ENCODE measurements around the gene CTIF. TPM values are rescaled to one million over a fixed set of nuclear protein-coding genes. Genes with fewer than 3 reads are reported as not detected.

Gene CTIF
- total and polyA plus RNA-seq, 4 donors, result 12.2 to 45.7 (median 32.6) TPM

- TF ChIP-seq CTCF (IDR thresholded peaks at IDR 0.05; ENCODE audit: control extremely low read depth, extremely low read depth), result no peak
- Histone ChIP-seq H3K4me3 (no peak overlapping the region), H3K9ac (ENCODE audit: insufficient read depth in 1 of 2, low read length in 2 of 2) (no peak overlapping the region), H3K4me1 (ENCODE audit: control insufficient read depth in 5 of 5, insufficient read depth in 5 of 5, low read length in 5 of 5) (peaks cover 0 to 23% (median 10%) of the 10 kb centered on the region in 5 donors), H3K27me3 (ENCODE audit: control insufficient read depth in 3 of 3, insufficient read depth in 3 of 3, low read length in 2 of 3) (no peaks in the 10 kb centered on the region), H3K9me3 (ENCODE audit: control insufficient read depth in 4 of 4, insufficient read depth in 3 of 4, low read length in 3 of 4) (no peaks in the 10 kb centered on the region), H3K27ac (ENCODE audit: low read depth in 1 of 2, low read length in 1 of 2) (peak overlapping the region; percentile 25 to 87), H3K36me3 (ENCODE audit: control insufficient read depth in 4 of 4, insufficient read depth in 4 of 4, low read length in 4 of 4) (peaks cover 0 to 10% (median 3%) of the 10 kb centered on the region in 4 donors)
- 39 to 69% methylated on average over 22 of the region's 22 CpGs for WGBS, 2 donors
- peak; percentile 56 for ATAC-seq (ENCODE audit: insufficient read depth, low FRiP score)
- peak; percentile 60 to 74 (median 63) for DNase-seq
Measured at GRCh38 chr18:48790226-48790863, 251.5 kb downstream of the CTIF start.

GRCh38 chr18:48790869-48791635, 252.2 kb downstream of the CTIF start:
- no peak overlapping the region for H3K4me3 ChIP-seq
- WGBS, 2 donors, result 44 to 67% methylated on average over 1 of the region's 1 CpG
- no peaks in the 10 kb centered on the region for H3K27me3 ChIP-seq (ENCODE audit: control insufficient read depth in 3 of 3, insufficient read depth in 3 of 3, low read length in 2 of 3)
- ATAC-seq (ENCODE audit: insufficient read depth, low FRiP score) (no peak), DNase-seq (peak in 1 of 3 donors; percentile 10)
- no peak overlapping the region for H3K9ac ChIP-seq (ENCODE audit: insufficient read depth in 1 of 2, low read length in 2 of 2)
- H3K4me1 ChIP-seq (ENCODE audit: control insufficient read depth in 5 of 5, insufficient read depth in 5 of 5, low read length in 5 of 5), result peaks cover 0 to 20% (median 10%) of the 10 kb centered on the region in 5 donors
- H3K9me3 ChIP-seq (ENCODE audit: control insufficient read depth in 4 of 4, insufficient read depth in 3 of 4, low read length in 3 of 4), result no peaks in the 10 kb centered on the region
- peaks cover 0 to 10% (median 2%) of the 10 kb centered on the region in 4 donors for H3K36me3 ChIP-seq (ENCODE audit: control insufficient read depth in 4 of 4, insufficient read depth in 4 of 4, low read length in 4 of 4)
- no peak for TF ChIP-seq CTCF (IDR thresholded peaks at IDR 0.05; ENCODE audit: control extremely low read depth, extremely low read depth)
- peak overlapping the region; percentile 25 to 87 for H3K27ac ChIP-seq (ENCODE audit: low read depth in 1 of 2, low read length in 1 of 2)

- WGBS, 2 donors, result 92 to 98% methylated on average over 4 of the region's 4 CpGs
- DNase-seq, result peak in 1 of 3 donors; percentile 3
- no peak for TF ChIP-seq CTCF (IDR thresholded peaks at IDR 0.05; ENCODE audit: control extremely low read depth, extremely low read depth)
- ATAC-seq (ENCODE audit: insufficient read depth, low FRiP score), result no peak
- H3K9me3 ChIP-seq (ENCODE audit: control insufficient read depth in 4 of 4, insufficient read depth in 3 of 4, low read length in 3 of 4), result no peaks in the 10 kb centered on the region
- peaks cover 0 to 11% (median 4%) of the 10 kb centered on the region in 4 donors for H3K36me3 ChIP-seq (ENCODE audit: control insufficient read depth in 4 of 4, insufficient read depth in 4 of 4, low read length in 4 of 4)
- H3K27me3 ChIP-seq (ENCODE audit: control insufficient read depth in 3 of 3, insufficient read depth in 3 of 3, low read length in 2 of 3), result no peaks in the 10 kb centered on the region
- peak overlapping the region in 1 of 2 donors; percentile 25 for H3K27ac ChIP-seq (ENCODE audit: low read depth in 1 of 2, low read length in 1 of 2)
- H3K4me1 ChIP-seq (ENCODE audit: control insufficient read depth in 5 of 5, insufficient read depth in 5 of 5, low read length in 5 of 5), result peaks cover 0 to 20% (median 10%) of the 10 kb centered on the region in 5 donors
- no peak overlapping the region for H3K4me3 ChIP-seq
- no peak overlapping the region for H3K9ac ChIP-seq (ENCODE audit: insufficient read depth in 1 of 2, low read length in 2 of 2)
Measured at GRCh38 chr18:48791636-48792105, 252.8 kb downstream of the CTIF start.
